Right hindlimb (tissue), 1 donor: ENCODE measurements around the gene SIRT1.
"Not testable (repeated sequence)": the region's sequence is repeated elsewhere in the genome, so short reads cannot be mapped to it uniquely, and the experiment has no call there.

Experiments used
- DNase-seq: peaks from one replicate; pipeline ENCODE4 v3.0.0-alpha.2; 2018

Gene SIRT1

GRCh38 chr10:67878133-67878532 lies 6.3 kb upstream of the SIRT1 start:
- DNase-seq: no peak

GRCh38 chr10:67883710-67884312 lies 645 bp upstream of the SIRT1 start:
- DNase-seq: no peak

- DNase-seq: peak; percentile 90
Measured at GRCh38 chr10:67884842-67885670, 600 bp downstream of the SIRT1 start.

GRCh38 chr10:67893637-67894036 lies 9.2 kb downstream of the SIRT1 start:
- no peak for DNase-seq

GRCh38 chr10:67903581-67903980 lies 19.1 kb downstream of the SIRT1 start:
- no peak for DNase-seq

GRCh38 chr10:67912331-67912946 lies 28.0 kb downstream of the SIRT1 start:
- DNase-seq: no peak

GRCh38 chr10:67914777-67915340 lies 30.4 kb downstream of the SIRT1 start:
- DNase-seq: no peak

- no peak for DNase-seq
Measured at GRCh38 chr10:67917169-67917568, 32.7 kb downstream of the SIRT1 start.

GRCh38 chr10:67917679-67918078 lies 33.2 kb downstream of the SIRT1 start:
- no peak for DNase-seq

- DNase-seq: no peak
Measured at GRCh38 chr10:67921065-67921464, 36.6 kb downstream of the SIRT1 start.

- DNase-seq: no peak
Measured at GRCh38 chr10:67923551-67923950, 39.1 kb downstream of the SIRT1 start.

GRCh38 chr10:67924136-67924535 lies 39.7 kb downstream of the SIRT1 start:
- DNase-seq: no peak

- no peak for DNase-seq
Measured at GRCh38 chr10:67925449-67926005, 41.1 kb downstream of the SIRT1 start.

- DNase-seq: no peak
Measured at GRCh38 chr10:67926951-67927350, 42.5 kb downstream of the SIRT1 start.

GRCh38 chr10:67933199-67933598 lies 48.7 kb downstream of the SIRT1 start:
- DNase-seq: no peak

- no peak for DNase-seq
Measured at GRCh38 chr10:67934336-67934735, 49.9 kb downstream of the SIRT1 start.

- no peak for DNase-seq
Measured at GRCh38 chr10:67935223-67935622, 50.8 kb downstream of the SIRT1 start.

GRCh38 chr10:67936416-67936815 lies 52.0 kb downstream of the SIRT1 start:
- no peak for DNase-seq

GRCh38 chr10:67943917-67944316 lies 59.5 kb downstream of the SIRT1 start:
- DNase-seq: no peak

- no peak for DNase-seq
Measured at GRCh38 chr10:67955614-67956013, 71.2 kb downstream of the SIRT1 start.

GRCh38 chr10:67959839-67960476 lies 75.5 kb downstream of the SIRT1 start:
- DNase-seq: no peak

GRCh38 chr10:67965456-67965855 lies 81.0 kb downstream of the SIRT1 start:
- no peak for DNase-seq

- not testable (repeated sequence) for DNase-seq
Measured at GRCh38 chr10:67966035-67966434, 81.6 kb downstream of the SIRT1 start.
